ENCODE data around the gene CSNK1G1.
"Not testable (repeated sequence)": the region's sequence is repeated elsewhere in the genome, so short reads cannot be mapped to it uniquely, and the experiment has no call there.

Gene CSNK1G1

GRCh38 chr15:64285871-64286270 is 70.1 kb downstream of the CSNK1G1 start:
- DNase-seq = no peak

GRCh38 chr15:64285150-64285549 is 70.8 kb downstream of the CSNK1G1 start:
- DNase-seq = no peak

GRCh38 chr15:64284042-64284441 is 71.9 kb downstream of the CSNK1G1 start:
- DNase-seq = no peak

- DNase-seq = no peak
These were observed 73.3 kb downstream of the CSNK1G1 start for GRCh38 chr15:64282701-64283100.

- no peak for DNase-seq
These were observed 76.8 kb downstream of the CSNK1G1 start for GRCh38 chr15:64279131-64279530.

- no peak for DNase-seq
These were observed 80.0 kb downstream of the CSNK1G1 start for GRCh38 chr15:64275934-64276333.

GRCh38 chr15:64274341-64274950 is 81.5 kb downstream of the CSNK1G1 start:
- peak; percentile 5 for DNase-seq

GRCh38 chr15:64267331-64267973 is 88.5 kb downstream of the CSNK1G1 start:
- no peak for DNase-seq

GRCh38 chr15:64265188-64265587 is 90.8 kb downstream of the CSNK1G1 start:
- not testable (repeated sequence) for DNase-seq

- no peak for DNase-seq
These were observed 91.5 kb downstream of the CSNK1G1 start for GRCh38 chr15:64264502-64264901.

GRCh38 chr15:64263567-64263966 is 92.4 kb downstream of the CSNK1G1 start:
- DNase-seq = no peak

GRCh38 chr15:64256051-64256450 is 99.9 kb downstream of the CSNK1G1 start:
- no peak for DNase-seq

- no peak for DNase-seq
These were observed 104.3 kb downstream of the CSNK1G1 start for GRCh38 chr15:64251658-64252057.

GRCh38 chr15:64251121-64251520 is 104.9 kb downstream of the CSNK1G1 start:
- no peak for DNase-seq

- no peak for DNase-seq
These were observed 105.9 kb downstream of the CSNK1G1 start for GRCh38 chr15:64249883-64250575.

- no peak for DNase-seq
These were observed 106.6 kb downstream of the CSNK1G1 start for GRCh38 chr15:64249406-64249805.

- no peak for DNase-seq
These were observed 107.9 kb downstream of the CSNK1G1 start for GRCh38 chr15:64247906-64248541.

GRCh38 chr15:64247535-64247905 is 108.5 kb downstream of the CSNK1G1 start:
- no peak for DNase-seq

GRCh38 chr15:64246364-64247189 is 109.4 kb downstream of the CSNK1G1 start:
- no peak for DNase-seq

- no peak for DNase-seq
These were observed 110.6 kb downstream of the CSNK1G1 start for GRCh38 chr15:64245405-64245804.

- no peak for DNase-seq
These were observed 118.3 kb downstream of the CSNK1G1 start for GRCh38 chr15:64237677-64238076.

GRCh38 chr15:64236156-64236894 is 119.6 kb downstream of the CSNK1G1 start:
- no peak for DNase-seq

Measured in midbrain (tissue), 1 donor.